Measurements from ENCODE around the gene LY6G6C.
A peak's percentile ranks its signal among the peaks of the same experiment; 100 is the strongest.

Gene LY6G6C

GRCh38 chr6:31733734-31734133 lies 12.2 kb upstream of the LY6G6C start:
- Histone ChIP-seq H3K27ac (ENCODE audit: low read depth, low read length) (no peak overlapping the region), H3K27me3 (ENCODE audit: insufficient read depth, low read length) (no peaks in the 10 kb centered on the region)

DNA sequence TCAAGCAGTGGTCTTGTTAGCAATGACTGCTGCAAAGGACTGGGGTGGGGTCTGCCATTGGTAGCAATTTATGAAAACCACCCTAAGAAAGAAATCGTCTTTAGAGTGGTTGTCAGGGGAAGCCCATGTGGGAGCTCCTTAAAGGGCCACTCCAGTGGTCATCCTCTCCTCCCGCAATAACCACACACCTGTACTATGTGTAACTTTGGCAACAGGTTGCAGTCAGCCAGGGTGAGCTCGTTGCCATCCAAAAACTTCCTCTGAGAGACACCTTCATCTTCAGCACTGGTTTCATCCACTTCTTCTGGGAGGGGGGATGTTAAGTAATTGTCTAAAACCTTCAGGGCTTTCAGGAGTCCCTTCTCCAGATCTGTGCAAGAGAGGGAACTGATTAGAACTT lies 10.5 kb upstream of the LY6G6C start:
- Histone ChIP-seq H3K27ac (ENCODE audit: low read depth, low read length) (no peak overlapping the region), H3K9ac (ENCODE audit: low read depth, low read length) (no peak overlapping the region), H3K9me3 (ENCODE audit: insufficient read depth, low read depth, low read length) (no peaks in the 10 kb centered on the region), H3K36me3 (ENCODE audit: insufficient read depth, low read length) (peaks cover 52% of the 10 kb centered on the region), H3K4me3 (ENCODE audit: low read length) (no peak overlapping the region), H3K27me3 (ENCODE audit: insufficient read depth, low read length) (no peaks in the 10 kb centered on the region), H3K4me1 (ENCODE audit: insufficient read depth, low read length) (peaks cover 19% of the 10 kb centered on the region)
- 85% methylated on average over 3 of the region's 3 CpGs for WGBS

More at GRCh38 chr6:31733734-31734133, 12.2 kb upstream of the LY6G6C start:
- peak overlapping the region; percentile 90; the same call in 1 of the 2 replicates for H3K4me3 ChIP-seq (ENCODE audit: low read length)
- peaks cover 38% of the 10 kb centered on the region for H3K36me3 ChIP-seq (ENCODE audit: insufficient read depth, low read length)
- no peak overlapping the region for H3K9ac ChIP-seq (ENCODE audit: low read depth, low read length)
- WGBS: 95% methylated on average over 4 of the region's 4 CpGs
- H3K9me3 ChIP-seq (ENCODE audit: insufficient read depth, low read depth, low read length): no peaks in the 10 kb centered on the region
- H3K4me1 ChIP-seq (ENCODE audit: insufficient read depth, low read length): peaks cover 34% of the 10 kb centered on the region

DNA sequence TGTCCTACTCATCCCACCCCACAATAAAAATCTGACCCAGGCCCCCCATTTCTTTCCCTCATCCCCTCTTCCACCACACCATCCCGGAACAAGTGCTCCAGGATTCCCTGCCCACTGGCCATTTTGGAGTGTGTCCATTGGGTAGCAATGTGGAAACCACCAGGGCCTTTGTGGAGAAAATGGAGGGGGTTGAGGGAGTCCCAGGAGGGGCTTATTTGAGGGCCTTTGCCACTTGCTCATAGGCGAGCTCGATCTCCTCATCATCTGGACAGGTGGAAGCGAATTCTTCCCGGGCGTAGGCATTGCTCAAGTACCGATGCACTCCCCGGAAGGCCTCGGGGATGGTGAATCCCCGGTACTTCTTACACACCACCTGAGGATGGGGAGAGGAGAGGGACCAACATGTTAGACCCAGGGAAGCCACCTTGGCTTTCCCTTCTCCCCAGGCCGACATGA lies 9.1 kb upstream of the LY6G6C start:
- 82% methylated on average over 11 of the region's 11 CpGs for WGBS
- H3K9ac ChIP-seq (ENCODE audit: low read depth, low read length): no peak overlapping the region
- H3K9me3 ChIP-seq (ENCODE audit: insufficient read depth, low read depth, low read length): no peaks in the 10 kb centered on the region
- H3K27ac ChIP-seq (ENCODE audit: low read depth, low read length): peak overlapping the region; percentile 32; the same call in 1 of the 2 replicates
- H3K4me3 ChIP-seq (ENCODE audit: low read length): peak overlapping the region; percentile 94
- peaks cover 65% of the 10 kb centered on the region for H3K36me3 ChIP-seq (ENCODE audit: insufficient read depth, low read length)
- H3K27me3 ChIP-seq (ENCODE audit: insufficient read depth, low read length): no peaks in the 10 kb centered on the region
- peaks cover 14% of the 10 kb centered on the region for H3K4me1 ChIP-seq (ENCODE audit: insufficient read depth, low read length)

GRCh38 chr6:31729979-31730630 lies 8.6 kb upstream of the LY6G6C start:
- peak overlapping the region; percentile 84; the same call in 1 of the 2 replicates for H3K27ac ChIP-seq (ENCODE audit: low read depth, low read length)

GRCh38 chr6:31729515-31729978 lies 8.0 kb upstream of the LY6G6C start:
- peak overlapping the region; percentile 80 for H3K9ac ChIP-seq (ENCODE audit: low read depth, low read length)
- peak overlapping the region; percentile 84; the same call in 1 of the 2 replicates for H3K27ac ChIP-seq (ENCODE audit: low read depth, low read length)
- under 1% methylated on average over 29 of the region's 29 CpGs for WGBS
- no peaks in the 10 kb centered on the region for H3K27me3 ChIP-seq (ENCODE audit: insufficient read depth, low read length)
- peaks cover 66% of the 10 kb centered on the region for H3K36me3 ChIP-seq (ENCODE audit: insufficient read depth, low read length)
- no peaks in the 10 kb centered on the region for H3K9me3 ChIP-seq (ENCODE audit: insufficient read depth, low read depth, low read length)
- H3K4me1 ChIP-seq (ENCODE audit: insufficient read depth, low read length): peaks cover 14% of the 10 kb centered on the region
- peak overlapping the region; percentile 94 for H3K4me3 ChIP-seq (ENCODE audit: low read length)

More at GRCh38 chr6:31729979-31730630, 8.6 kb upstream of the LY6G6C start:
- H3K4me3 ChIP-seq (ENCODE audit: low read length): peak overlapping the region; percentile 94
- peaks cover 66% of the 10 kb centered on the region for H3K36me3 ChIP-seq (ENCODE audit: insufficient read depth, low read length)
- H3K9me3 ChIP-seq (ENCODE audit: insufficient read depth, low read depth, low read length): no peaks in the 10 kb centered on the region
- H3K4me1 ChIP-seq (ENCODE audit: insufficient read depth, low read length): peaks cover 14% of the 10 kb centered on the region
- H3K27me3 ChIP-seq (ENCODE audit: insufficient read depth, low read length): no peaks in the 10 kb centered on the region
- WGBS: under 1% methylated on average over 45 of the region's 46 CpGs
- peak overlapping the region; percentile 80 for H3K9ac ChIP-seq (ENCODE audit: low read depth, low read length)

- Histone ChIP-seq H3K4me1 (ENCODE audit: insufficient read depth, low read length) (peaks cover 8% of the 10 kb centered on the region; the same call in 1 of the 2 replicates), H3K36me3 (ENCODE audit: insufficient read depth, low read length) (peaks cover 62% of the 10 kb centered on the region), H3K9ac (ENCODE audit: low read depth, low read length) (peak within 1 kb of the TSS; percentile 80), H3K4me3 (ENCODE audit: low read length) (peak within 1 kb of the TSS; percentile 94), H3K9me3 (ENCODE audit: insufficient read depth, low read depth, low read length) (no peaks in the 10 kb centered on the region), H3K27me3 (ENCODE audit: insufficient read depth, low read length) (no peaks in the 10 kb centered on the region), H3K27ac (ENCODE audit: low read depth, low read length) (peak within 1 kb of the TSS; percentile 84; the same call in 1 of the 2 replicates)
- WGBS: 41% methylated on average over 36 of the region's 36 CpGs
Observed at GRCh38 chr6:31728767-31729514, 7.4 kb upstream of the LY6G6C start, which contains the start of gene DDAH2. Gene DDAH2, minus strand, starts transcription at chr6:31729299. Its CDS starts 138 bp downstream, at chr6:31729161.

DNA sequence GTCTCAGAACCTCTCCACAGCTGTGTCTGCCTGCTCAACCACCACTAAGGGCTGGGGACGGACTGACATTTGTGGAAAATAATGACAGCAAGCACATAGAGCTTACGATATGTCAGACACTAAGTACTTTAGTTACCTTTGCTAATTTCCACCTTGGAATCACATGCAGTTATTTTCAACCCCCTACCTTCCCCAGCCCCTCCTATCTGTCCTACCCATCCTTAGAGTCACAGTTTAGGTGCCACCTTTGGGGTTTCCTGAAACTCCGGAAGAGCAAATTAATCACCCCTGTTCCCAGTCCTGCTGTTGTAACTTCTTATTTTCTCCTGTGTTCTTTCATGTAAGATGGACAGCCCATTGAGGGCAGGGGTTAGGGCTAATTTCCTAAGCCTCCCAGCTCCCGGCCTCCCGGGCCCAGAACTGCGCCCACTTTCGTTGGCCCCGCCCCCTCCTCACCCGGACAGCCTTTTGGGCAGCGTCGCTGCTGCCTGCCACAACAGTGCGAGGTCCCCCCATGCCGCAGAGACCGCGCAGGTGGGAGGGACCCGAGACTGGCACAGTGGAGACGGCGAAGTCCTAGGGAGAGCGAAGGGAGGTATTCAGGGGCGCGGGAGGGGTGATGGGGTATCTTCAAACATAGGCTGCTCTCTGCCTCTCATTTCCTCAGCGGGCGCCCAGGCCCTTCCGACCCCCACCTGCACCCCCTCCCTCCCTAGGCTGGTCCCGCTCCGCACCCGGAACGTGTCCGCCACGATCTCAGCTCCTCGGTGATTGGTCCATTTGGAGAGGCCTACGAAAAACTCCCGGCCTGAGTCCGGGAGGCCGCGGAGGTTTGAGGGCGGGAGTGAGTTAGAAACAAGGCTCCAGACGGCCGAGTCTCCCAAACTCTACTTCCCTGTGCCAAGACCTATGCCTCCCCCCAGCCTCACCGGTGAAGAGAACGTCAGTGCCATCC lies 6.4 kb upstream of the LY6G6C start:
- H3K36me3 ChIP-seq (ENCODE audit: insufficient read depth, low read length): peaks cover 52% of the 10 kb centered on the region
- no peak overlapping the region for H3K27ac ChIP-seq (ENCODE audit: low read depth, low read length)
- H3K27me3 ChIP-seq (ENCODE audit: insufficient read depth, low read length): no peaks in the 10 kb centered on the region
- peak overlapping the region; percentile 94; the same call in 1 of the 2 replicates for H3K4me3 ChIP-seq (ENCODE audit: low read length)
- no peaks in the 10 kb centered on the region for H3K9me3 ChIP-seq (ENCODE audit: insufficient read depth, low read depth, low read length)
- 93% methylated on average over 41 of the region's 41 CpGs for WGBS
- no peak overlapping the region for H3K9ac ChIP-seq (ENCODE audit: low read depth, low read length)
- peaks cover 8% of the 10 kb centered on the region; the same call in 1 of the 2 replicates for H3K4me1 ChIP-seq (ENCODE audit: insufficient read depth, low read length)

DNA sequence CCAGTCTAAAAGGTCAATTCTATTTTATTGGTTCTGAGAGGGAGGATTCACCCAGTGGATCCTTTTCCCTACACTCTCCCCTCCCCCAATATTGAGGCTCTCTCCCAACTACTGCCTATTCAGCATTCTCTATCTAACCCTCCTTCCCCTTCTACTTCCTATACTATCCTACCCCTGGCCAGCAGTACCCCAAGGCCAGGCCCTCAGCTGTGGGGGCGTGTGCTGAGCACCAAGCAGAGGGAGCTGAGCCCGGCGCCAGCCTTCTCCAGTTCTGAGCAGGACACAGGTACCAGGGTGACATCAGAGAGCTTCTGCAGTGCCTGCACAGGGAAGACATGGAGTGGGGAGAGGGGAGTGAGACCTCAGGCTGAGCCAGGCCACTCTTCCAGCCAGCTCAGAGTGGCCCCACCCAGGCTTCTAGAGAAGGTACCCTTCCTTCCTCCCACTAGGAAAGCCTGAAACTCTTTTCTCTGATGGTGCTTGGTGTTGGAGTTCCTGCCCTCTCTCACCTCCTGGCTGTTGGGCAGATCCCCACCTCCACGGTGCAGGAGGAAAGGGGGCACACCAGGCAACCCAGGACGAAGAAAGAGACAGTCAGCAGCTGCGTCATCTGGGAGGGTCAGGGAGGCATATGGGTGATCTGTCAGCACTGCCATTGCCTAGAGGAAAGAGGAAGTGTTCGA lies 5.6 kb upstream of the LY6G6C start:
- Histone ChIP-seq H3K4me3 (ENCODE audit: low read length) (no peak overlapping the region), H3K27me3 (ENCODE audit: insufficient read depth, low read length) (no peaks in the 10 kb centered on the region), H3K9me3 (ENCODE audit: insufficient read depth, low read depth, low read length) (no peaks in the 10 kb centered on the region), H3K9ac (ENCODE audit: low read depth, low read length) (no peak overlapping the region), H3K36me3 (ENCODE audit: insufficient read depth, low read length) (peaks cover 45% of the 10 kb centered on the region), H3K27ac (ENCODE audit: low read depth, low read length) (no peak overlapping the region), H3K4me1 (ENCODE audit: insufficient read depth, low read length) (peaks cover 8% of the 10 kb centered on the region; the same call in 1 of the 2 replicates)
- 88% methylated on average over 7 of the region's 7 CpGs for WGBS

DNA sequence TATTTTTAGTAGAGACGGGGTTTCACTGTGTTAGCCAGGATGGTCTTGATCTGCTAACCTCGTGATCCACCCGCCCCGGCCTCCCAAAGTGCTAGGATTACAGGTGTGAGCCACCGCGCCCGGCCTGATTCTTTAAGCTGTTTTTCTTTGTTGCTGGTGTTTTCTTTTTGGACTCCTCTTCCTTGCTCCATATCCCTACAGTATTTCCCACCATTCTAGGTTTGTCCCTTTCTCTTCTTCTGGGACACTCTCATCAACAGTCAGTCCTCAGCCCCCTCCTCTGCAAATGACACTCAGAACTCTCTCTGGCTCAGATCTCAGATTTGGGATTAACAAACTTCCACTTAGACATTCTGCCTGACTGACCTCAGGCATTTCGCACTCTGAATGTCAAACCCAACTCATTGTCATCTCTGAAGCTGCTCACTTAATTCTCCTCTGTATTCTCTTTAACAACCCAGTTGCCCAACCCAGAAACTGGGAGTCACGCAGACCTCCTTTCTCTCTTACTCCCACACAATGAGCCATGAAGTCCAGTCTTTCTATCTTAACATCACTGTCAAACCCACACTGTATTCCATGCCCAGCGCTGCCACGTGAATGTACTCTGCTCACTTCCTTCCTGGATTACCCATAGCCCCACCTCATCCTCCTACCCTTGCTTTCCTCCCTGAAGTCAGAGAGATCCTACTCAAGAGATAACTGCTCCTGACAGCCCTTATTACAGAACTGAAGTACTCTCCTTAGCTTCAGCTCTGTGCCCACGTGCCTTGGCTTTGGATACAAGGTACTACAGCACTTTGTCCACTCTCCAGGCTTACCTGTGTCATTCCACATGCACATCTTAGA lies 4.2 kb upstream of the LY6G6C start:
- Histone ChIP-seq H3K4me3 (ENCODE audit: low read length) (no peak overlapping the region), H3K27ac (ENCODE audit: low read depth, low read length) (no peak overlapping the region), H3K4me1 (ENCODE audit: insufficient read depth, low read length) (peaks cover 7% of the 10 kb centered on the region; the same call in 1 of the 2 replicates), H3K36me3 (ENCODE audit: insufficient read depth, low read length) (peaks cover 32% of the 10 kb centered on the region), H3K27me3 (ENCODE audit: insufficient read depth, low read length) (no peaks in the 10 kb centered on the region), H3K9me3 (ENCODE audit: insufficient read depth, low read depth, low read length) (no peaks in the 10 kb centered on the region), H3K9ac (ENCODE audit: low read depth, low read length) (no peak overlapping the region)
- 94% methylated on average over 12 of the region's 12 CpGs for WGBS

Data from HUES64 (cell line).